ENCODE results near the gene SETD2.

Gene SETD2

GRCh38 chr3:47008234-47008796 lies 155.6 kb downstream of the SETD2 start:
- DNase-seq (ENCODE audit: low read depth in 1 of 2, low spot score in 1 of 2), result no peak
- Histone ChIP-seq H3K4me3 (replicated peaks; ENCODE audit: insufficient read depth, low read length) (no peak overlapping the region), H3K27me3 (ENCODE audit: insufficient read depth, poor library complexity, severe bottlenecking) (no peaks in the 10 kb centered on the region), H3K27ac (replicated peaks) (no peak overlapping the region)
- TF ChIP-seq POLR2AphosphoS5 (IDR thresholded peaks at IDR 0.05; ENCODE audit: low read depth), result no peak
- TF ChIP-seq SPI1 (IDR thresholded peaks at IDR 0.05; ENCODE audit: borderline replicate concordance, low read depth), result no peak
- TF ChIP-seq, protein P1, sequence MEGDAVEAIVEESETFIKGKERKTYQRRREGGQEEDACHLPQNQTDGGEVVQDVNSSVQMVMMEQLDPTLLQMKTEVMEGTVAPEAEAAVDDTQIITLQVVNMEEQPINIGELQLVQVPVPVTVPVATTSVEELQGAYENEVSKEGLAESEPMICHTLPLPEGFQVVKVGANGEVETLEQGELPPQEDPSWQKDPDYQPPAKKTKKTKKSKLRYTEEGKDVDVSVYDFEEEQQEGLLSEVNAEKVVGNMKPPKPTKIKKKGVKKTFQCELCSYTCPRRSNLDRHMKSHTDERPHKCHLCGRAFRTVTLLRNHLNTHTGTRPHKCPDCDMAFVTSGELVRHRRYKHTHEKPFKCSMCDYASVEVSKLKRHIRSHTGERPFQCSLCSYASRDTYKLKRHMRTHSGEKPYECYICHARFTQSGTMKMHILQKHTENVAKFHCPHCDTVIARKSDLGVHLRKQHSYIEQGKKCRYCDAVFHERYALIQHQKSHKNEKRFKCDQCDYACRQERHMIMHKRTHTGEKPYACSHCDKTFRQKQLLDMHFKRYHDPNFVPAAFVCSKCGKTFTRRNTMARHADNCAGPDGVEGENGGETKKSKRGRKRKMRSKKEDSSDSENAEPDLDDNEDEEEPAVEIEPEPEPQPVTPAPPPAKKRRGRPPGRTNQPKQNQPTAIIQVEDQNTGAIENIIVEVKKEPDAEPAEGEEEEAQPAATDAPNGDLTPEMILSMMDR (IDR thresholded peaks at IDR 0.05; ENCODE audit: insufficient read depth, low read length), result no peak
- TF ChIP-seq, protein P2, sequence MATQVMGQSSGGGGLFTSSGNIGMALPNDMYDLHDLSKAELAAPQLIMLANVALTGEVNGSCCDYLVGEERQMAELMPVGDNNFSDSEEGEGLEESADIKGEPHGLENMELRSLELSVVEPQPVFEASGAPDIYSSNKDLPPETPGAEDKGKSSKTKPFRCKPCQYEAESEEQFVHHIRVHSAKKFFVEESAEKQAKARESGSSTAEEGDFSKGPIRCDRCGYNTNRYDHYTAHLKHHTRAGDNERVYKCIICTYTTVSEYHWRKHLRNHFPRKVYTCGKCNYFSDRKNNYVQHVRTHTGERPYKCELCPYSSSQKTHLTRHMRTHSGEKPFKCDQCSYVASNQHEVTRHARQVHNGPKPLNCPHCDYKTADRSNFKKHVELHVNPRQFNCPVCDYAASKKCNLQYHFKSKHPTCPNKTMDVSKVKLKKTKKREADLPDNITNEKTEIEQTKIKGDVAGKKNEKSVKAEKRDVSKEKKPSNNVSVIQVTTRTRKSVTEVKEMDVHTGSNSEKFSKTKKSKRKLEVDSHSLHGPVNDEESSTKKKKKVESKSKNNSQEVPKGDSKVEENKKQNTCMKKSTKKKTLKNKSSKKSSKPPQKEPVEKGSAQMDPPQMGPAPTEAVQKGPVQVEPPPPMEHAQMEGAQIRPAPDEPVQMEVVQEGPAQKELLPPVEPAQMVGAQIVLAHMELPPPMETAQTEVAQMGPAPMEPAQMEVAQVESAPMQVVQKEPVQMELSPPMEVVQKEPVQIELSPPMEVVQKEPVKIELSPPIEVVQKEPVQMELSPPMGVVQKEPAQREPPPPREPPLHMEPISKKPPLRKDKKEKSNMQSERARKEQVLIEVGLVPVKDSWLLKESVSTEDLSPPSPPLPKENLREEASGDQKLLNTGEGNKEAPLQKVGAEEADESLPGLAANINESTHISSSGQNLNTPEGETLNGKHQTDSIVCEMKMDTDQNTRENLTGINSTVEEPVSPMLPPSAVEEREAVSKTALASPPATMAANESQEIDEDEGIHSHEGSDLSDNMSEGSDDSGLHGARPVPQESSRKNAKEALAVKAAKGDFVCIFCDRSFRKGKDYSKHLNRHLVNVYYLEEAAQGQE (IDR thresholded peaks at IDR 0.05; ENCODE audit: insufficient replicate concordance, low read depth), result no peak
- no peak for TF ChIP-seq GABPA (IDR thresholded peaks at IDR 0.05; ENCODE audit: low read depth)

- no peak for DNase-seq (ENCODE audit: low read depth in 1 of 2, low spot score in 1 of 2)
- H3K4me3 ChIP-seq (replicated peaks; ENCODE audit: insufficient read depth, low read length), result no peak overlapping the region
- no peak overlapping the region for H3K27ac ChIP-seq (replicated peaks)
- no peaks in the 10 kb centered on the region for H3K27me3 ChIP-seq (ENCODE audit: insufficient read depth, poor library complexity, severe bottlenecking)
- TF ChIP-seq, protein P1 (IDR thresholded peaks at IDR 0.05; ENCODE audit: insufficient read depth, low read length), result no peak
- TF ChIP-seq, protein P2 (IDR thresholded peaks at IDR 0.05; ENCODE audit: insufficient replicate concordance, low read depth), result no peak
- TF ChIP-seq GABPA (IDR thresholded peaks at IDR 0.05; ENCODE audit: low read depth) (no peak), POLR2AphosphoS5 (IDR thresholded peaks at IDR 0.05; ENCODE audit: low read depth) (no peak), SPI1 (IDR thresholded peaks at IDR 0.05; ENCODE audit: borderline replicate concordance, low read depth) (no peak)
These were observed 156.3 kb downstream of the SETD2 start for GRCh38 chr3:47007482-47008233.

- H3K27ac ChIP-seq (replicated peaks), result no peak overlapping the region
- TF ChIP-seq, protein P1 (IDR thresholded peaks at IDR 0.05; ENCODE audit: insufficient read depth, low read length), result no peak
- TF ChIP-seq SPI1 (IDR thresholded peaks at IDR 0.05; ENCODE audit: borderline replicate concordance, low read depth) (no peak), GABPA (IDR thresholded peaks at IDR 0.05; ENCODE audit: low read depth) (no peak), POLR2AphosphoS5 (IDR thresholded peaks at IDR 0.05; ENCODE audit: low read depth) (no peak)
- TF ChIP-seq, protein P2 (IDR thresholded peaks at IDR 0.05; ENCODE audit: insufficient replicate concordance, low read depth), result no peak
- no peak overlapping the region for H3K4me3 ChIP-seq (replicated peaks; ENCODE audit: insufficient read depth, low read length)
- no peaks in the 10 kb centered on the region for H3K27me3 ChIP-seq (ENCODE audit: insufficient read depth, poor library complexity, severe bottlenecking)
- no peak for DNase-seq (ENCODE audit: low read depth in 1 of 2, low spot score in 1 of 2)
These were observed 156.9 kb downstream of the SETD2 start for GRCh38 chr3:47007001-47007400.

All from HL-60 (cell line).